GM23338 (cell line): ENCODE measurements around the gene LSM14B. TPM values are rescaled to one million over a fixed set of nuclear protein-coding genes. Genes with fewer than 3 reads are reported as not detected.

Experiments used
- ATAC-seq: fragments of 200-7000 bp; cut with Tn5 transposase; 3 replicates; pipeline ENCODE4 v1.9.1; 2020
- DNase-seq: peaks from one replicate; pipeline ENCODE4 v3.0.0-alpha.2; 2015; ENCODE audit warnings: low spot score
- H2AFZ ChIP-seq: fragments of 200-600 bp; sonication (generic); 2 replicates; pipeline ENCODE4 v1.8.0; 2016; ENCODE audit warnings: antibody characterized with exemption, mild to moderate bottlenecking, moderate library complexity
- H3F3A ChIP-seq: fragments of 200-600 bp; sonication (generic); replicated peaks from 2 replicates; pipeline ENCODE4 v1.8.0; 2017; ENCODE audit warnings: antibody characterized with exemption, mixed run types, low read depth
- H3K27ac ChIP-seq: fragments of 200-600 bp; sonication (generic); 2 replicates; pipeline ENCODE4 v1.6.1; 2016; ENCODE audit warnings: low read depth
- H3K27me3 ChIP-seq: fragments of 200-600 bp; sonication (generic); 2 replicates; pipeline ENCODE4 v1.8.0; 2016; ENCODE audit warnings: mild to moderate bottlenecking, mixed run types, moderate library complexity; ENCODE audit not compliant: insufficient read depth
- H3K36me3 ChIP-seq: fragments of 200-600 bp; sonication (generic); 2 replicates; pipeline ENCODE4 v1.8.0; 2016; ENCODE audit warnings: mild to moderate bottlenecking; ENCODE audit not compliant: insufficient read depth
- H3K4me1 ChIP-seq: fragments of 200-600 bp; sonication (generic); 2 replicates; pipeline ENCODE4 v1.8.0; 2016; ENCODE audit warnings: mild to moderate bottlenecking, moderate library complexity; ENCODE audit not compliant: insufficient read depth
- H3K4me2 ChIP-seq: fragments of 200-600 bp; sonication (generic); 2 replicates; pipeline ENCODE4 v1.7.1; 2017; ENCODE audit warnings: mixed run types
- H3K4me3 ChIP-seq: fragments of 200-600 bp; sonication (generic); 2 replicates; pipeline ENCODE4 v1.6.1; 2016; ENCODE audit warnings: mixed run types
- H3K79me2 ChIP-seq: fragments of 200-600 bp; sonication (generic); replicated peaks from 2 replicates; pipeline ENCODE4 v1.8.0; 2017; ENCODE audit warnings: mild to moderate bottlenecking; ENCODE audit not compliant: insufficient read depth
- H3K9me2 ChIP-seq: fragments of 200-600 bp; sonication (generic); 2 replicates; pipeline ENCODE4 v1.8.0; 2017; ENCODE audit not compliant: insufficient read depth
- H4K20me1 ChIP-seq: fragments of 200-600 bp; sonication (generic); replicated peaks from 2 replicates; pipeline ENCODE4 v1.8.0; 2017; ENCODE audit warnings: mild to moderate bottlenecking; ENCODE audit not compliant: insufficient read depth
- H3K27ac Mint-ChIP-seq: 2 replicates; pipeline ENCODE4 v1.8.0; 2020; ENCODE audit warnings: inconsistent platforms, mild to moderate bottlenecking, moderate library complexity, mixed read lengths
- H3K27me3 Mint-ChIP-seq: 3 replicates; pipeline ENCODE4 v1.8.0; 2022; ENCODE audit warnings: low read depth, mild to moderate bottlenecking, moderate library complexity, mixed read lengths, inconsistent platforms; ENCODE audit not compliant: insufficient read depth, poor library complexity
- H3K36me3 Mint-ChIP-seq: 3 replicates; pipeline ENCODE4 v1.8.0; 2021; ENCODE audit warnings: low read depth, mild to moderate bottlenecking, inconsistent platforms, moderate library complexity, mixed read lengths
- H3K4me1 Mint-ChIP-seq: 3 replicates; pipeline ENCODE4 v1.8.0; 2020; ENCODE audit warnings: mild to moderate bottlenecking, inconsistent platforms, mixed read lengths
- H3K4me3 Mint-ChIP-seq: 3 replicates; pipeline ENCODE4 v1.8.0; 2021; ENCODE audit warnings: moderate library complexity, mild to moderate bottlenecking, inconsistent platforms, mixed read lengths
- H3K9me3 Mint-ChIP-seq: 3 replicates; pipeline ENCODE4 v1.8.0; 2020; ENCODE audit warnings: moderate library complexity, mild to moderate bottlenecking, inconsistent platforms, mixed read lengths
- CREB1 ChIP-seq: fragments of 250-450 bp; sonication (Bioruptor Pico); IDR thresholded peaks from 2 replicates; pipeline ENCODE4 v1.5.0; 2020; ENCODE audit warnings: low read depth, mild to moderate bottlenecking, moderate library complexity
- CTCF ChIP-seq, 2 experiments: fragments of 200-600 bp in 1 of 2; sonication (generic) in 1 of 2; conservative IDR thresholded peaks; 2 replicates each; pipeline versions ENCODE4 v1.5.1 to v1.6.1; 2016 to 2017; ENCODE audit warnings: antibody characterized with exemption in 2 of 2, low read depth in 2 of 2, mild to moderate bottlenecking in 2 of 2, moderate library complexity in 1 of 2
- ETS1 ChIP-seq: IDR thresholded peaks from 2 replicates; pipeline ENCODE4 v1.6.1; 2016; ENCODE audit warnings: antibody characterized with exemption
- EZH2 ChIP-seq: fragments of 200-600 bp; sonication (generic); IDR thresholded peaks from one replicate; pipeline ENCODE4 v1.8.0; 2017; ENCODE audit warnings: antibody characterized with exemption, mild to moderate bottlenecking, low read depth; ENCODE audit not compliant: unreplicated experiment
- EZH2phosphoT487 ChIP-seq: fragments of 200-600 bp; sonication (generic); IDR thresholded peaks from one replicate; pipeline ENCODE4 v1.8.1; 2018; ENCODE audit warnings: antibody characterized with exemption; ENCODE audit not compliant: unreplicated experiment
- JUNB ChIP-seq: IDR thresholded peaks from one replicate; pipeline ENCODE4 v1.6.1; 2016; ENCODE audit warnings: antibody characterized with exemption; ENCODE audit not compliant: unreplicated experiment
- NANOG ChIP-seq: IDR thresholded peaks from 2 replicates; pipeline ENCODE4 v1.6.1; 2016; ENCODE audit warnings: antibody characterized with exemption, borderline replicate concordance
- POLR2AphosphoS5 ChIP-seq: IDR thresholded peaks from 2 replicates; pipeline ENCODE4 v1.6.1; 2016; ENCODE audit warnings: antibody characterized with exemption, low read depth
- REST ChIP-seq: IDR thresholded peaks from one replicate; pipeline ENCODE4 v1.6.1; 2018; ENCODE audit warnings: antibody characterized with exemption; ENCODE audit not compliant: unreplicated experiment
- STAT1 ChIP-seq: IDR thresholded peaks from one replicate; pipeline ENCODE4 v1.6.1; 2016; ENCODE audit warnings: antibody characterized with exemption; ENCODE audit not compliant: unreplicated experiment
- ZNF114 ChIP-seq: fragments of 250-450 bp; sonication (Bioruptor Pico); IDR thresholded peaks from 2 replicates; pipeline ENCODE4 v1.5.0; 2020; ENCODE audit warnings: mild to moderate bottlenecking, moderate library complexity
- ZNF331 ChIP-seq: fragments of 250-450 bp; sonication (Bioruptor Pico); IDR thresholded peaks from 2 replicates; pipeline ENCODE4 v1.5.0; 2020; ENCODE audit warnings: low read depth, mild to moderate bottlenecking, moderate library complexity
- polyA plus RNA-seq: library from polyadenylated mRNA; unstranded; fragments of >200 nt; fragmentation: Nextera tagmentation; extraction: Ambion mirVana; gene quantifications from 2 replicates; pipeline ENCODE4 v1.2.1, GENCODE V29; 2016
- total RNA-seq: library from RNA; depleted of rRNA; stranded (reverse); fragments of >200 nt; shearing (Covaris generic); gene quantifications from 2 replicates; pipeline ENCODE4 v1.2.3, GENCODE V29; 2014

The LSM14B gene
- total and polyA plus RNA-seq, 2 experiments from 2014 or later = 9.6 to 55.7 TPM

GRCh38 chr20:62160253-62160652, 38.0 kb downstream of the LSM14B start (continued):
- TF ChIP-seq ETS1 (no peak), EZH2phosphoT487 (no peak), CREB1 (no peak)

GRCh38 chr20:62160876-62161275, 38.6 kb downstream of the LSM14B start:
- peaks cover 8% of the 10 kb centered on the region; the same call in 1 of the 2 replicates for H4K20me1 ChIP-seq
- Mint-ChIP-seq H3K27me3 (peaks cover 2% of the 10 kb centered on the region), H3K36me3 (peaks cover 46% of the 10 kb centered on the region), H3K27ac (no peak overlapping the region), H3K4me3 (no peak overlapping the region), H3K9me3 (no peaks in the 10 kb centered on the region), H3K4me1 (peaks cover 5% of the 10 kb centered on the region)
- H3K4me1 ChIP-seq = peaks cover 10% of the 10 kb centered on the region
- H3K36me3 ChIP-seq = peaks cover 16% of the 10 kb centered on the region; the same call in 1 of the 2 replicates
- no peaks in the 10 kb centered on the region for H3K9me2 ChIP-seq
- H3K27me3 ChIP-seq = no peaks in the 10 kb centered on the region
- H2AFZ ChIP-seq = no peak overlapping the region
- H3K79me2 ChIP-seq = peaks cover 28% of the 10 kb centered on the region
- H3K27ac ChIP-seq = no peak overlapping the region
- no peak for TF ChIP-seq NANOG
- TF ChIP-seq ZNF114 = no peak
- TF ChIP-seq CTCF (conservative IDR thresholded peaks at IDR 0.05; ENCODE audit: low read depth in 2 of 2) = no peak
- TF ChIP-seq EZH2 = no peak
- TF ChIP-seq JUNB = no peak
- TF ChIP-seq CREB1 = no peak
- TF ChIP-seq EZH2phosphoT487 = no peak
- no peak for TF ChIP-seq REST
- TF ChIP-seq POLR2AphosphoS5 = no peak
- no peak for TF ChIP-seq STAT1
- TF ChIP-seq ZNF331 (CRISPR knock-in tag) = no peak
- no peak for ATAC-seq
- no peak for DNase-seq
- no peak overlapping the region for H3K4me2 ChIP-seq
- no peaks in the 10 kb centered on the region; the same call in 1 of the 2 replicates for H3F3A ChIP-seq
- no peak overlapping the region for H3K4me3 ChIP-seq
